ENCODE results near the gene PCNX2. TPM values are rescaled to one million over a fixed set of nuclear protein-coding genes. Genes with fewer than 3 reads are reported as not detected.

The PCNX2 gene
- total RNA-seq, 4 donors from 2014 or later: 5.9 to 21.7 (median 10.3) TPM

GRCh38 chr1:233208687-233209086 is 86.8 kb downstream of the PCNX2 start:
- Histone ChIP-seq H3K36me3 (peaks cover 0 to 3% of the 10 kb centered on the region in 2 donors), H3K4me3 (no peak overlapping the region), H3K27ac (no peak overlapping the region), H3K9me3 (no peaks in the 10 kb centered on the region), H3K4me1 (no peaks in the 10 kb centered on the region), H3K27me3 (no peaks in the 10 kb centered on the region)
- TF ChIP-seq POLR2AphosphoS5 (IDR thresholded peaks at IDR 0.05) (no peak), EP300 (IDR thresholded peaks at IDR 0.05) (no peak), POLR2A (IDR thresholded peaks at IDR 0.05) (no peak), CTCF (IDR thresholded peaks at IDR 0.05) (no peak)
- ATAC-seq: no peak

- Histone ChIP-seq H3K4me3 (no peak overlapping the region), H3K27ac (no peak overlapping the region), H3K4me1 (no peaks in the 10 kb centered on the region), H3K9me3 (peaks cover 0 to 29% (median 0%) of the 10 kb centered on the region in 3 donors), H3K27me3 (no peaks in the 10 kb centered on the region), H3K36me3 (peaks cover 0 to 30% of the 10 kb centered on the region in 2 donors)
- no peak for ATAC-seq
- TF ChIP-seq POLR2AphosphoS5 (IDR thresholded peaks at IDR 0.05): no peak
- TF ChIP-seq EP300 (IDR thresholded peaks at IDR 0.05): no peak
- TF ChIP-seq CTCF (IDR thresholded peaks at IDR 0.05): no peak
- TF ChIP-seq POLR2A (IDR thresholded peaks at IDR 0.05): no peak
- 100% methylated on average over 2 of the region's 2 CpGs for WGBS, 2 donors (ENCODE audit: low coverage in 1 of 2)
Measured at GRCh38 chr1:233197940-233198339, 97.6 kb downstream of the PCNX2 start.

- no peak overlapping the region for H3K27ac ChIP-seq
- peaks cover 0 to 29% (median 0%) of the 10 kb centered on the region in 3 donors for H3K9me3 ChIP-seq
- TF ChIP-seq CTCF (IDR thresholded peaks at IDR 0.05): no peak
- H3K4me1 ChIP-seq: no peaks in the 10 kb centered on the region
- WGBS, 2 donors (ENCODE audit: low coverage in 1 of 2): 92 to 100% methylated on average over 1 to 3 of the region's 3 CpGs
- no peak overlapping the region for H3K4me3 ChIP-seq
- no peaks in the 10 kb centered on the region for H3K27me3 ChIP-seq
- ATAC-seq: no peak
- peaks cover 0 to 27% of the 10 kb centered on the region in 2 donors for H3K36me3 ChIP-seq
Measured at GRCh38 chr1:233193741-233194140, 101.8 kb downstream of the PCNX2 start.

GRCh38 chr1:233190987-233191386 is 104.5 kb downstream of the PCNX2 start:
- no peak overlapping the region for H3K4me3 ChIP-seq
- no peak overlapping the region for H3K27ac ChIP-seq
- no peak for ATAC-seq
- no peaks in the 10 kb centered on the region for H3K4me1 ChIP-seq
- peaks cover 0 to 14% of the 10 kb centered on the region in 2 donors for H3K36me3 ChIP-seq
- TF ChIP-seq POLR2AphosphoS5 (IDR thresholded peaks at IDR 0.05): no peak
- no peak for TF ChIP-seq POLR2A (IDR thresholded peaks at IDR 0.05)
- TF ChIP-seq CTCF (IDR thresholded peaks at IDR 0.05): no peak
- TF ChIP-seq EP300 (IDR thresholded peaks at IDR 0.05): no peak
- H3K27me3 ChIP-seq: no peaks in the 10 kb centered on the region
- peaks cover 0 to 27% (median 0%) of the 10 kb centered on the region in 3 donors for H3K9me3 ChIP-seq
- WGBS, 2 donors (ENCODE audit: low coverage in 1 of 2): 34 to 75% methylated on average over 4 to 5 of the region's 5 CpGs

- Histone ChIP-seq H3K4me3 (no peak overlapping the region), H3K27ac (no peak overlapping the region), H3K27me3 (no peaks in the 10 kb centered on the region), H3K9me3 (peaks cover 0 to 12% (median 0%) of the 10 kb centered on the region in 3 donors), H3K4me1 (no peaks in the 10 kb centered on the region), H3K36me3 (peaks cover 0 to 2% of the 10 kb centered on the region in 2 donors)
- WGBS, 2 donors (ENCODE audit: low coverage in 1 of 2): 74 to 100% methylated on average over 3 of the region's 3 CpGs
- no peak for ATAC-seq
- TF ChIP-seq POLR2A (IDR thresholded peaks at IDR 0.05): no peak
Measured at GRCh38 chr1:233189526-233189925, 106.0 kb downstream of the PCNX2 start.
